Uterus (tissue), 2 donors: ENCODE results near the gene ZNF684.

ENCODE experiments used
- CTCF ChIP-seq, 4 experiments: fragments of 200-600 bp in 2 of 4; fragments of 450-650 bp in 2 of 4; sonication (generic) in 2 of 4; IDR thresholded peaks; one replicate each; pipeline ENCODE4 v1.5.1; 2016 to 2019; ENCODE audit warnings: antibody characterized with exemption in 4 of 4, mild to moderate bottlenecking in 2 of 4, moderate library complexity in 1 of 4
- POLR2A ChIP-seq, 2 donors: fragments of 450-650 bp; IDR thresholded peaks; one replicate each; pipeline ENCODE4 v1.6.1; 2016; ENCODE audit warnings: antibody characterized with exemption in 2 of 2, mild to moderate bottlenecking in 1 of 2, moderate library complexity in 1 of 2

GRCh38 chr1:40593449-40594186, 62.2 kb downstream of the ZNF684 start:
- TF ChIP-seq POLR2A (IDR thresholded peaks at IDR 0.05) (no peak), CTCF (IDR thresholded peaks at IDR 0.05) (no peak)
